Tibial artery (tissue), 4 donors: ENCODE measurements around the gene CDH4.

Experiments used
- DNase-seq, 2 donors: peaks; one replicate each; pipeline ENCODE4 v3.0.0-alpha.2; 2019
- H3K27ac ChIP-seq, 2 donors: fragments of 200-600 bp; sonication (generic) in 1 of 2; 1 replicate in 1 of 2; 2 replicates in 1 of 2; pipeline ENCODE4 v1.5.1; 2018 to 2019; ENCODE audit warnings: mild to moderate bottlenecking in 1 of 2
- H3K27me3 ChIP-seq, 2 donors: fragments of 200-600 bp; sonication (generic) in 1 of 2; one replicate each; pipeline versions ENCODE4 v1.5.1 to v1.6.0; 2016 to 2019
- H3K36me3 ChIP-seq, 3 donors: fragments of 200-600 bp; sonication (generic) in 2 of 3; one replicate each; pipeline ENCODE4 v1.5.1; 2016 to 2019; ENCODE audit warnings: mild to moderate bottlenecking in 2 of 3
- H3K4me1 ChIP-seq, 4 donors: fragments of 200-600 bp; sonication (generic) in 2 of 4; 1 replicate in 3 of 4; 2 replicates in 1 of 4; pipeline ENCODE4 v1.5.1; 2016 to 2019
- H3K4me3 ChIP-seq, 2 donors: fragments of 200-600 bp; sonication (generic) in 1 of 2; 1 replicate in 1 of 2; 2 replicates in 1 of 2; pipeline ENCODE4 v1.5.1; 2018 to 2019; ENCODE audit warnings: mild to moderate bottlenecking in 2 of 2
- H3K9me3 ChIP-seq, 3 donors: fragments of 200-600 bp; sonication (generic) in 1 of 3; one replicate each; pipeline ENCODE4 v1.5.1; 2016 to 2019
- intact Hi-C: fragments of 100-400 bp; cut with DNase I; formaldehyde crosslinking; loops from one replicate; pipeline ENCODE4 v1.15.0; 2023; ENCODE audit warnings: low total_unique reads
- TF ChIP-seq, protein P1 (sequence below), 2 experiments: fragments of 200-600 bp in 1 of 2; fragments of 450-650 bp in 1 of 2; IDR thresholded peaks; one replicate each; pipeline ENCODE4 v1.5.1; 2017 to 2019; ENCODE audit warnings: antibody characterized with exemption in 2 of 2, mild to moderate bottlenecking in 1 of 2, moderate library complexity in 1 of 2

CDH4 gene

DNA sequence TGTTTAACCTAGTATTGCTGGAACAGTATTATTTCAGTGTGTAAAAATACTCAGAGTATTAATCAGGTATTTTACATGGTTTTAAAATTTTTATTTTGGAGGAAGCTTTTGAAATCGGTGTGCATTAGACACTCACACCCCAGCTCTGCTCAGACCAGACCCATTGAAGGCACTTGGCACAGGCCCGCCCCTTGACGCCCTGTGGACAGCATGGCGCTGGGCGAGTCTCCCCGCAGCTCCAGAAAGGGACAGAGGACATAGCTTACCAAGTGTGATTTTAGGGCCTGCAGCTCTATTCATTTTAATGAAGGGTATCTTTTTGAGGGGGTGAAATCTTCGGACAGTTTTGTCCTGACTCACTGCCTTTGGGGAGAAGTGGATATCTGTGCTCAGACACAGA lies 164.5 kb downstream of the CDH4 start:
- Histone ChIP-seq H3K9me3 (peaks cover 0 to 12% (median 0%) of the 10 kb centered on the region in 3 donors), H3K27me3 (no peaks in the 10 kb centered on the region), H3K4me3 (no peak overlapping the region), H3K27ac (no peak overlapping the region), H3K4me1 (no peaks in the 10 kb centered on the region), H3K36me3 (no peaks in the 10 kb centered on the region)
- TF ChIP-seq, protein P1, sequence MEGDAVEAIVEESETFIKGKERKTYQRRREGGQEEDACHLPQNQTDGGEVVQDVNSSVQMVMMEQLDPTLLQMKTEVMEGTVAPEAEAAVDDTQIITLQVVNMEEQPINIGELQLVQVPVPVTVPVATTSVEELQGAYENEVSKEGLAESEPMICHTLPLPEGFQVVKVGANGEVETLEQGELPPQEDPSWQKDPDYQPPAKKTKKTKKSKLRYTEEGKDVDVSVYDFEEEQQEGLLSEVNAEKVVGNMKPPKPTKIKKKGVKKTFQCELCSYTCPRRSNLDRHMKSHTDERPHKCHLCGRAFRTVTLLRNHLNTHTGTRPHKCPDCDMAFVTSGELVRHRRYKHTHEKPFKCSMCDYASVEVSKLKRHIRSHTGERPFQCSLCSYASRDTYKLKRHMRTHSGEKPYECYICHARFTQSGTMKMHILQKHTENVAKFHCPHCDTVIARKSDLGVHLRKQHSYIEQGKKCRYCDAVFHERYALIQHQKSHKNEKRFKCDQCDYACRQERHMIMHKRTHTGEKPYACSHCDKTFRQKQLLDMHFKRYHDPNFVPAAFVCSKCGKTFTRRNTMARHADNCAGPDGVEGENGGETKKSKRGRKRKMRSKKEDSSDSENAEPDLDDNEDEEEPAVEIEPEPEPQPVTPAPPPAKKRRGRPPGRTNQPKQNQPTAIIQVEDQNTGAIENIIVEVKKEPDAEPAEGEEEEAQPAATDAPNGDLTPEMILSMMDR (IDR thresholded peaks at IDR 0.05), result no peak
- intact Hi-C loops, result no loop called here
- DNase-seq, result no peak

DNA sequence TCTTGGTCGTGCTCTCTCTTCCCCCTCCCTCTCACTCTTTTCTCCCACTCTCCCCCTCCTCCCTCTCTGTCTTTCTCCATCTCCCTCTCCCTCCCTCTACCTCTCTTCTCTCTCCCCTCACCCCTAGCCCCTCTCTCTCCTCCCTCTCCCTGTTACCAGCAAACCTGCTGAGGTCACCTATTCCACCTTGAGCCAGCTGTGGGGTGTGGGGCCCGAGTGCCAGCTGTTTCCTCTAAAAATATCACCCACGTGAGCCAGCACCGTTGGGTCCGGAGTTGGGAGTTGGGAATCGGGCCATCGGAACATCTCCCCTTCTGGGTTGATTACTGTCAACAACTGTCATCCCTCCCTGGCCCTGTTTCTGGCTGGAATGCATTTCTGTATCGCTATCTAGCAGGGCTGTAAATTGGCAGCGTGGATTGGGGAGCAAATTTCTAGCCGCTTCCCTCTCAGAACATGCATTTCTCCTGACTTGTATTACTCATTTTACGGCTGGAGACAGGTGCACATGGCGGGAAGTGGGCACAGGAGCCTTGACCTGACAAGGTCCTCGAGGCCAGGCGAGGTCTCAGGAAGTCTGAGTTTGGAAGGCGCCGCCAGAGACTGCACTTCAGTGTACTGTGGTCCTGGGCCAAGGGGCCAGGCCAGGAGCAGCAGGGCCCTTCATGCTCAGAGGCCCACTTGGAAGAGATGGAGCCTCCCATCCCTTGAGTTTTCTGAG lies 165.3 kb downstream of the CDH4 start:
- intact Hi-C loops, result no loop called here
- no peaks in the 10 kb centered on the region for H3K36me3 ChIP-seq
- H3K27ac ChIP-seq, result no peak overlapping the region
- no peaks in the 10 kb centered on the region for H3K4me1 ChIP-seq
- no peak overlapping the region for H3K4me3 ChIP-seq
- peaks cover 0 to 12% (median 0%) of the 10 kb centered on the region in 3 donors for H3K9me3 ChIP-seq
- TF ChIP-seq, protein P1 (IDR thresholded peaks at IDR 0.05), result no peak
- H3K27me3 ChIP-seq, result no peaks in the 10 kb centered on the region
- no peak for DNase-seq

DNA sequence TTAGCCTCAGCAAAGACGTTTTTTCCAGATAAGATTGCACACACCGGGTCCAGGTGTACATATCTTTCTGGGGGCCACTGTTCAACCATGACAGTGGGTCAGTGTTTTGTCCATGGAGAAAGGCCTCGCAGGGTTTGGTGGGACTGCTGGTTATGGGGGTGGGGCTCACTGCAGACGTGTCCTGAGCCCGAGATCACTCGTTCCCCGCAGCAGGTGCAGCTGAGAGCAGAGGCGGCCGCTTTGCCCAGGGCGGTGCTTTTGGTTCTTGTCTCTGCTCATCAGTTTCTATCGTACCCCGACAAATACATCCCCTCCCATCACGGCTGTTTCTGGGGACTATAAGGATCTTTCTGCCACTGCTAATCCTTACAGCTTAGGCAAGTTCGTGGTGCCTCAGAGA lies 166.9 kb downstream of the CDH4 start:
- intact Hi-C loops, result no loop called here
- DNase-seq, result no peak
- Histone ChIP-seq H3K27ac (no peak overlapping the region), H3K4me1 (no peaks in the 10 kb centered on the region), H3K27me3 (no peaks in the 10 kb centered on the region), H3K4me3 (no peak overlapping the region), H3K9me3 (peaks cover 0 to 5% (median 0%) of the 10 kb centered on the region in 3 donors), H3K36me3 (no peaks in the 10 kb centered on the region)
- TF ChIP-seq, protein P1 (IDR thresholded peaks at IDR 0.05), result no peak

DNA sequence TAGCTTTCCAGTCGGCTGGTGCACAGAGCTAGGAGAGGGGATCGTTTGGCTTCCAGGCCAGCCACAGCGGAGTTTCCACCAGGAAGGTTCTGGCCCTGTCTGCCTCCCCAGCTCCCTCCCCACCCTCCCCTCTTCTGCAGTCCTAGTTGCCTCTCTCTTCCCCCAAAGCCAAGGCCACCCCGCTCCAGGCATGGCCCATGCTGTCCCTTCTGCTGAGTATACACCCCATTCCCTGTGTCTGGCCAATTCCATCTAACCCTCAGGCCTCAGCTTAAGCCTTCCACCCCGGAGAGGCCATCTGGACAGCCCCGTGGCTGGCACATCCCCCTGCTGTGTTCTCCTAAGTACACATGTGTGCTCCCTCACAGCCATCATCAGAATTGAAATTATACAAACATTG lies 167.4 kb downstream of the CDH4 start:
- no peaks in the 10 kb centered on the region for H3K27me3 ChIP-seq
- TF ChIP-seq, protein P1 (IDR thresholded peaks at IDR 0.05), result no peak
- intact Hi-C loops, result no loop called here
- no peaks in the 10 kb centered on the region for H3K4me1 ChIP-seq
- DNase-seq, result no peak
- H3K36me3 ChIP-seq, result no peaks in the 10 kb centered on the region
- H3K9me3 ChIP-seq, result peaks cover 0 to under 1% (median 0%) of the 10 kb centered on the region in 3 donors
- H3K4me3 ChIP-seq, result no peak overlapping the region
- no peak overlapping the region for H3K27ac ChIP-seq

DNA sequence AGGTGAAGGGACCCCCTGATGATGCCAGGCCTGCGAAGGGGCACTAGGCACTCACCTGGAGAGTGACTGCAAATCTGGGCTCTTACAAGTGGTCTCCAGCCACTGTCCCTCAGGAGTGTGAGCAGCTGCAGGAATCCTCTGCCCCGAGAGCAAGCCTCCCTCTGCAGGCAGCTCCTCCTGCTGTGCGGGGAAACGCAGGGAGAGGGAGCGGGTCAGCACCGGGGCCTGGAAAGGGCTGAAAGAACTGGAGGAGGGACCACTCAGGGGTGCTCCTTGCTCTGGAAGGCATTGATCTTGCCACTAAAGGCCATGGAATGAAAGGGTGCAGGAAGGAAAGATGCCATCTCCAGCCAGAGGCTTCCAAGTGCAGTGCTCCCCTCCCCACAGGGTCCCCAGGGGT lies 168.0 kb downstream of the CDH4 start:
- TF ChIP-seq, protein P1 (IDR thresholded peaks at IDR 0.05), result no peak

More for the DNA sequence above, 168.0 kb downstream of the CDH4 start:
- H3K4me1 ChIP-seq, result no peaks in the 10 kb centered on the region
- H3K36me3 ChIP-seq, result no peaks in the 10 kb centered on the region
- no peaks in the 10 kb centered on the region for H3K27me3 ChIP-seq
- DNase-seq, result no peak
- intact Hi-C loops, result loop anchor here (5.0 kb wide), 1 partner anchor 568 kb away; no protein-coding TSS in a partner anchor
- H3K9me3 ChIP-seq, result no peaks in the 10 kb centered on the region
- no peak overlapping the region for H3K27ac ChIP-seq
- H3K4me3 ChIP-seq, result no peak overlapping the region
